SK-N-SH treated with all-trans-retinoic acid at 6 μM for 48 hours (cell line): ENCODE measurements around the gene CLVS2.

Experiments
- ATAC-seq: fragments of 200-7000 bp; cut with Tn5 transposase; 3 replicates; pipeline ENCODE4 v1.9.1; 2020; ENCODE audit warnings: mild to moderate bottlenecking, moderate library complexity
- ARNTL ChIP-seq: fragments of 450-650 bp; formaldehyde crosslinking; IDR thresholded peaks from 2 replicates; pipeline ENCODE4 v1.5.0; 2020; ENCODE audit warnings: low read depth, mild to moderate bottlenecking, moderate library complexity, borderline replicate concordance
- BACH2 ChIP-seq: fragments of 250-450 bp; sonication (Bioruptor Pico); IDR thresholded peaks from 2 replicates; pipeline ENCODE4 v1.9.0; 2021; ENCODE audit warnings: mild to moderate bottlenecking, borderline replicate concordance
- CSDC2 ChIP-seq: fragments of 250-450 bp; sonication (Bioruptor Pico); IDR thresholded peaks from 2 replicates; pipeline ENCODE4 v1.5.0; 2020; ENCODE audit warnings: mild to moderate bottlenecking, moderate library complexity
- CSRNP3 ChIP-seq: fragments of 250-450 bp; sonication (Bioruptor Pico); IDR thresholded peaks from 2 replicates; pipeline ENCODE4 v1.5.1; 2021; ENCODE audit warnings: mild to moderate bottlenecking, moderate library complexity
- ESRRG ChIP-seq: fragments of 250-450 bp; sonication (Bioruptor Pico); IDR thresholded peaks from 2 replicates; pipeline ENCODE4 v1.6.1; 2021; ENCODE audit warnings: mild to moderate bottlenecking
- ISL1 ChIP-seq: fragments of 250-450 bp; sonication (Bioruptor Pico); IDR thresholded peaks from 2 replicates; pipeline ENCODE4 v2.1.2; 2022; ENCODE audit warnings: mild to moderate bottlenecking, moderate library complexity
- OSR1 ChIP-seq: fragments of 250-450 bp; sonication (Bioruptor Pico); IDR thresholded peaks from 2 replicates; pipeline ENCODE4 v1.8.0; 2022; ENCODE audit warnings: moderate library complexity, mild to moderate bottlenecking, inconsistent platforms
- PATZ1 ChIP-seq: fragments of 250-450 bp; sonication (Bioruptor Pico); IDR thresholded peaks from 2 replicates; pipeline ENCODE4 v1.8.0; 2020; ENCODE audit warnings: mild to moderate bottlenecking, moderate library complexity, borderline replicate concordance
- POU6F1 ChIP-seq: fragments of 250-450 bp; sonication (Bioruptor Pico); IDR thresholded peaks from 2 replicates; pipeline ENCODE4 v1.8.0; 2021; ENCODE audit warnings: low read depth, mild to moderate bottlenecking, moderate library complexity, borderline replicate concordance
- PPARA ChIP-seq: fragments of 250-450 bp; sonication (Bioruptor Pico); IDR thresholded peaks from 2 replicates; pipeline ENCODE4 v1.5.0; 2020; ENCODE audit warnings: mild to moderate bottlenecking, borderline replicate concordance
- RARB ChIP-seq: fragments of 250-450 bp; sonication (Bioruptor Pico); IDR thresholded peaks from 2 replicates; pipeline ENCODE4 v1.8.0; 2021; ENCODE audit warnings: mild to moderate bottlenecking, moderate library complexity
- SNAI2 ChIP-seq: fragments of 250-450 bp; sonication (Bioruptor Pico); IDR thresholded peaks from 2 replicates; pipeline ENCODE4 v1.5.0; 2020; ENCODE audit warnings: mild to moderate bottlenecking, moderate library complexity
- TCF4 ChIP-seq: fragments of 250-450 bp; sonication (Bioruptor Pico); IDR thresholded peaks from 2 replicates; pipeline ENCODE4 v1.8.0; 2021; ENCODE audit warnings: mild to moderate bottlenecking, moderate library complexity, borderline replicate concordance
- TOX ChIP-seq: fragments of 250-450 bp; sonication (Bioruptor Pico); IDR thresholded peaks from 2 replicates; pipeline ENCODE4 v1.8.0; 2021; ENCODE audit warnings: mild to moderate bottlenecking, moderate library complexity, borderline replicate concordance
- TSHZ2 ChIP-seq: fragments of 250-450 bp; sonication (Bioruptor Pico); IDR thresholded peaks from 2 replicates; pipeline ENCODE4 v1.5.0; 2020; ENCODE audit warnings: mild to moderate bottlenecking, moderate library complexity
- ZC3H10 ChIP-seq: fragments of 250-450 bp; sonication (Bioruptor Pico); IDR thresholded peaks from 2 replicates; pipeline ENCODE4 v1.5.1; 2021; ENCODE audit warnings: mild to moderate bottlenecking, moderate library complexity
- ZFP3 ChIP-seq: fragments of 250-450 bp; sonication (Bioruptor Pico); IDR thresholded peaks from 2 replicates; pipeline ENCODE4 v1.5.0; 2020; ENCODE audit warnings: mild to moderate bottlenecking, moderate library complexity
- ZNF70 ChIP-seq: fragments of 450-650 bp; formaldehyde crosslinking; IDR thresholded peaks from 2 replicates; pipeline ENCODE4 v1.5.0; 2020; ENCODE audit warnings: mild to moderate bottlenecking, moderate library complexity
- ZNF8 ChIP-seq: fragments of 450-650 bp; formaldehyde crosslinking; IDR thresholded peaks from 2 replicates; pipeline ENCODE4 v1.5.0; 2020; ENCODE audit warnings: mild to moderate bottlenecking, moderate library complexity

Gene CLVS2

GRCh38 chr6:122984393-122984792 lies 11.6 kb upstream of the CLVS2 start:
- TF ChIP-seq PATZ1 (CRISPR knock-in tag) (no peak), CSDC2 (CRISPR knock-in tag) (no peak), ARNTL (CRISPR knock-in tag) (no peak), TSHZ2 (CRISPR knock-in tag) (no peak), ESRRG (no peak), RARB (CRISPR knock-in tag) (no peak), ZC3H10 (CRISPR knock-in tag) (no peak), ISL1 (CRISPR knock-in tag) (no peak), POU6F1 (CRISPR knock-in tag) (no peak), TOX (CRISPR knock-in tag) (no peak), BACH2 (CRISPR knock-in tag) (no peak), TCF4 (CRISPR knock-in tag) (no peak)
- ATAC-seq = no peak

GRCh38 chr6:122994256-122994655 lies 1.8 kb upstream of the CLVS2 start:
- no peak for ATAC-seq
- TF ChIP-seq ZFP3 (CRISPR knock-in tag) = no peak
- TF ChIP-seq ARNTL (CRISPR knock-in tag) = no peak
- TF ChIP-seq OSR1 (CRISPR knock-in tag) = no peak
- TF ChIP-seq ZC3H10 (CRISPR knock-in tag) = no peak
- no peak for TF ChIP-seq ZNF8
- TF ChIP-seq POU6F1 (CRISPR knock-in tag) = no peak
- no peak for TF ChIP-seq BACH2 (CRISPR knock-in tag)
- no peak for TF ChIP-seq RARB (CRISPR knock-in tag)
- no peak for TF ChIP-seq TSHZ2 (CRISPR knock-in tag)
- no peak for TF ChIP-seq ISL1 (CRISPR knock-in tag)
- no peak for TF ChIP-seq ESRRG
- TF ChIP-seq PPARA = no peak
- TF ChIP-seq ZNF70 (CRISPR knock-in tag) = no peak
- TF ChIP-seq SNAI2 (CRISPR knock-in tag) = no peak
- TF ChIP-seq CSRNP3 (CRISPR knock-in tag) = no peak
- no peak for TF ChIP-seq PATZ1 (CRISPR knock-in tag)
